ENCODE data around the gene CHAF1A.

CHAF1A gene

GRCh38 chr19:4449639-4450028 lies 47.2 kb downstream of the CHAF1A start:
- TF ChIP-seq, protein P1, sequence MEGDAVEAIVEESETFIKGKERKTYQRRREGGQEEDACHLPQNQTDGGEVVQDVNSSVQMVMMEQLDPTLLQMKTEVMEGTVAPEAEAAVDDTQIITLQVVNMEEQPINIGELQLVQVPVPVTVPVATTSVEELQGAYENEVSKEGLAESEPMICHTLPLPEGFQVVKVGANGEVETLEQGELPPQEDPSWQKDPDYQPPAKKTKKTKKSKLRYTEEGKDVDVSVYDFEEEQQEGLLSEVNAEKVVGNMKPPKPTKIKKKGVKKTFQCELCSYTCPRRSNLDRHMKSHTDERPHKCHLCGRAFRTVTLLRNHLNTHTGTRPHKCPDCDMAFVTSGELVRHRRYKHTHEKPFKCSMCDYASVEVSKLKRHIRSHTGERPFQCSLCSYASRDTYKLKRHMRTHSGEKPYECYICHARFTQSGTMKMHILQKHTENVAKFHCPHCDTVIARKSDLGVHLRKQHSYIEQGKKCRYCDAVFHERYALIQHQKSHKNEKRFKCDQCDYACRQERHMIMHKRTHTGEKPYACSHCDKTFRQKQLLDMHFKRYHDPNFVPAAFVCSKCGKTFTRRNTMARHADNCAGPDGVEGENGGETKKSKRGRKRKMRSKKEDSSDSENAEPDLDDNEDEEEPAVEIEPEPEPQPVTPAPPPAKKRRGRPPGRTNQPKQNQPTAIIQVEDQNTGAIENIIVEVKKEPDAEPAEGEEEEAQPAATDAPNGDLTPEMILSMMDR (conservative IDR thresholded peaks at IDR 0.05) = no peak
- no peak for TF ChIP-seq ZFX (IDR thresholded peaks at IDR 0.05)
- H3K27ac ChIP-seq = no peak overlapping the region

GRCh38 chr19:4452230-4452990 lies 50.0 kb downstream of the CHAF1A start:
- TF ChIP-seq, protein P1 (conservative IDR thresholded peaks at IDR 0.05) = no peak
- TF ChIP-seq ZFX (IDR thresholded peaks at IDR 0.05) = no peak
- H3K27ac ChIP-seq = no peak overlapping the region

DNA sequence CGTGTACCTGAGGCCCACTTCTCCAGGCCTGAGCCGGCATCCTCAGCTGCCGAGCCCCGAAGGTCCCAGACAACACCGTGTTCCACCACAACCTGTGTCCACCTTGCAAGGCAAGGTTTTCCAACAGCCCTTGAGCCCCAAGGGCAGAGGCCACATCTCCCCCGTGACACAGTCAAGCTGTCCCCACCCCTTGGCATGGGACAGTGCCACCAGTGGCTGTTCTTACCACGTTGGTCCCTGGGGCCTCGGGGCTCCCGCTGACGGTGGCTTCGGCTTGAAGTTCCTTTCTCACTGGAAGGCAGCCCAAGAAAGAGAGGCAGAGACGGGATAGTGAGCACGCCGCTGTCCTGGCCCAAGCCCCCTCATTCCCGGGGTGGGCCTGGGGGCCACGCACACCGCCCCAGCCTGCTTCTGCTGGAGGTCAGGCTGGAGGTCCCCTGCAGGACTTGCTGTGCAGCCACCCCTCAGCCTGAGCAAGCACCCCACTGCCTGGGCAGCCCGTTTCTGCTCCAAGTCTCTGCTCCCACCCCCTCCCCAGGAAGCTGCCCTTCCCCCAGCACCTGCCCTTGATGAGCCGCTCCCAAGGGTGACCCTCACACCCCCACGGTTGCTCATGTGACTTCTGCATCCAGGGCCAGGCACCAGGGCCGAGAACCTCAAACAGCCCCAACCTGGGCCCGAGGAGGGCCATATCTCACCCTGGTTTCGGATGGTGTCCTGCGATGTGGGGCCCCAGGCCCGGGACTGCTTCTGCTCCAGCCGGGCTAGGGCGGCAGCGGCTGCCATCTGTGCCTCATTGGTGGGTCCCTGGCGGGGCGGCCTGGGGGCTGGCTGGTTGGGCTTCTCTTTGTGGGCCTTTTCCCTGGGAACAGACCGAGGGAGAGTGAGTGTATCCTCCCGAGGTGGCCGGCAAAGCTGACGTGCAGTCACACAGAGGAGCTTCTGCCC lies 51.1 kb downstream of the CHAF1A start:
- no peak for TF ChIP-seq ZFX (IDR thresholded peaks at IDR 0.05)
- TF ChIP-seq, protein P1 (conservative IDR thresholded peaks at IDR 0.05) = no peak
- H3K27ac ChIP-seq = no peak overlapping the region

DNA sequence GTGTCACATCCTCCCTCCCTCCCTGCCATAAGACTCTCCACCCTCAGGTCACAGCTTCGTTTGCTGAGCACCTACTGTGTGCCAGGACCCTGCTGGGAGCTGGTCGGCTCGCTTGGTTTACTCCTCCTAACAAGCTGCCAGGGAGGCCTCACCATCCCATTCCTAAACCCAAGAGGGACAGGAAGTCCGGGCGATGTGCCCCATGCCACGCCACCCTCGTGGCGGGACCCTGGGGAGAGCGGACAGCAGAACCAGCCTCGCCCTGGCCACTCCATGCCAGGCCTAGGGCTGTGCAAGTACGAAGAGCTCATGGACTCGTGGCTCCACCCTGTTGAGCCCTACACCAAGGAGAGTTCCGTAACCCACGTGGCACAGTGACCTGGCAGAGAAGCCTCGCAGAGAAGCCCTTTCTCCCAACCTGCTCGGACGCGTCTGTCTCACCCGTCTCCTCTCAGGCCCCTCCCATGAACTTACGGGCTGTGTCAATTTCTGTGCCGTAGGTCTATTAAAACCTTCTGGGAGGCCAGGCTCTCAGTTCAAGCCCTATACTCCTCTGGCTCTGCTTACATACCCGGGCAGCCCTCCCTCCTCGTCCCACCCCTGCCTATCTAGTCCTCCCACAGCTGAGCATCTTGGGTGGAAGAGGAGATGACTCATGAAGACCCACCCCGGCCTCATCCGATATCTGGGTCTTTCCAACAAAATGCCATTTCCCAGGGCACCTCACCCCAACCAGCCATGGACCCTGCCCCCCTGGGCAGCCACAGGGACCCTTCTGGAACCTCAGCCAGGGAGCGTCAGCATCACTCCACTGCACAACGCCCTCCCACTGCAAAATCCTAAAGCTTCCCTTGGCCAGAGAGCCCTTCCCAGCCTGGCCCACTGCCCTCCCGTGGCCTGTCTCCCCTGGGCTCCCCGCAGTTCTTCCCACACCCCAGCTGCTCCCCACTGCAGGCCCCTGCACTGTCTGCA lies 52.6 kb downstream of the CHAF1A start:
- H3K27ac ChIP-seq = no peak overlapping the region

DNA sequence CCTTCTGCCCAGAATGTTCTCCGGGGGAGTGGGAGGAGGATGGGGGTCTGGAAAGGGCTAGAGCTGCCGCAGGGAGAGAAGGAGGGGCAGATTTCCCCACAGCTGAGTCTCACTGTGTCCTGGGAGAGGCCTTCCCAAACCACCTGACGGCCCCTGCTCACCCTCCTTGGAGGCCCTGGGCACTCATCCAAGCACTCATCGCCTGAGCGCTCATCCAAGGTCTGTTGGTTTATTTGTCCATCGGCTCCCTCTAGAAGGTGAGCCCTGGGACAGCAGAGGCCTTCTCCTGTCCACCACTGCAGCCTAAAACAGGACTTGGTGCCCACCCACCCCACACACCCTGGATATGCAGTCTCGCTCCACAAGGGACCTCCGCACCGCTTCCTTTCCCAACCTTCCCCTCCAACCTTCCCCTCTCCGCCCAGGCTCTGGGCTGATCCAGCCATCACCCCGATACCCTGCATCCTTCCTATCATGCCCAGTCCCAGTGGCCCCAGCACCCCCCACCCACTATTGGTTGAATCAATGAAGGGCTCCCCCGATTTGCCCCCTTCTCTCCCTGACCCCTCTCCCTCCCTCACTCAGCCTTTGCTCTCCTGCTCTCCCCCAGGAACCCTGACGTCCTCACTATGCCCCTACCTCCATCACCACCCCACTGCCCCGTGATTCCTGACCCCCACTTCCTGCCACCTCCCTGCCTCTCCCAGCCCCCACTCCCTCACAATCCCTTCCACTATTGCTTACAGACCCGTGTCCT lies 53.5 kb downstream of the CHAF1A start:
- peak overlapping the region; percentile 63; the same call in 1 of the 2 replicates for H3K27ac ChIP-seq
- TF ChIP-seq, protein P1 (conservative IDR thresholded peaks at IDR 0.05) = no peak
- no peak for TF ChIP-seq ZFX (IDR thresholded peaks at IDR 0.05)

More for the DNA sequence above, 52.6 kb downstream of the CHAF1A start:
- TF ChIP-seq ZFX (IDR thresholded peaks at IDR 0.05) = no peak
- TF ChIP-seq, protein P1 (conservative IDR thresholded peaks at IDR 0.05) = no peak

DNA sequence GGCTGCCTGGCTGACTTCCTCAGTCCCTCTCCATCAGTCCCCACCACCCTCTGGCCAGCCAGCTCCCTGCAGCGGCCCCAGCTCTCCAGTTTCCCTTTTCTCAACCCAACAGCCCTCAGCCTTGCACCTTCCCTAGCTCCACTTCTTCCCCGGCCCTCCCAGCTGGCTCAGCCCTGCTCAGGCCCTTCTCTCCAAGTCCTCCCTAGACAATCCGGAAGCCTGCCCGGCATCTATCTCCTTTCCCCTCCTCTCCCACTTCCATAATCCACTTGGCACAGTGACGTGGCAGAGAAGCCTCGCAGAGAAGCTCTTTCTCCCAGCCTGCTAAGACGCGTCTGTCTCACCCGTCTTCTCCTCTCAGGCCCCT lies 54.0 kb downstream of the CHAF1A start:
- H3K27ac ChIP-seq = peak overlapping the region; percentile 63
- no peak for TF ChIP-seq ZFX (IDR thresholded peaks at IDR 0.05)
- TF ChIP-seq, protein P1 (conservative IDR thresholded peaks at IDR 0.05) = no peak
